Measurements from ENCODE around the gene HARS2.

DNA sequence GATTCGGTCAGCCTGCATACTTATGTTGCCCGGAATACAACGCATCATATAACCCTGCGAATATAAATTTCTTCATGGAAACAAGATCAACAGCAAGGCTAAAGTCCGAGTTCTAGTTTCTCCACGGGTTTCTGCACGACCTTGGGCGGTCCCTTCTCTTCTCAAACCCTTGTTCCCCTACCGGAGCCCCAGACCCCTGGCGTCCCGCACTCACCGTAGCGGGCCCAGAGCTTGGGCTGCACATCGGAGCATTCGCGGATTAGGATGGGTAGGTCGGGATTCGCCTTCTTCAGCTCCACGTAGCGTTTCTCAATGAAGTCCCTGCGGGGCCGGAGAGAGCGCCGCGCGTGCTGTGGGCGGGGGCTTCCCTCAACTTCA lies 44.2 kb upstream of the HARS2 start:
- no peak for TF ChIP-seq POLR2A (IDR thresholded peaks at IDR 0.05)
- TF ChIP-seq, protein P1, sequence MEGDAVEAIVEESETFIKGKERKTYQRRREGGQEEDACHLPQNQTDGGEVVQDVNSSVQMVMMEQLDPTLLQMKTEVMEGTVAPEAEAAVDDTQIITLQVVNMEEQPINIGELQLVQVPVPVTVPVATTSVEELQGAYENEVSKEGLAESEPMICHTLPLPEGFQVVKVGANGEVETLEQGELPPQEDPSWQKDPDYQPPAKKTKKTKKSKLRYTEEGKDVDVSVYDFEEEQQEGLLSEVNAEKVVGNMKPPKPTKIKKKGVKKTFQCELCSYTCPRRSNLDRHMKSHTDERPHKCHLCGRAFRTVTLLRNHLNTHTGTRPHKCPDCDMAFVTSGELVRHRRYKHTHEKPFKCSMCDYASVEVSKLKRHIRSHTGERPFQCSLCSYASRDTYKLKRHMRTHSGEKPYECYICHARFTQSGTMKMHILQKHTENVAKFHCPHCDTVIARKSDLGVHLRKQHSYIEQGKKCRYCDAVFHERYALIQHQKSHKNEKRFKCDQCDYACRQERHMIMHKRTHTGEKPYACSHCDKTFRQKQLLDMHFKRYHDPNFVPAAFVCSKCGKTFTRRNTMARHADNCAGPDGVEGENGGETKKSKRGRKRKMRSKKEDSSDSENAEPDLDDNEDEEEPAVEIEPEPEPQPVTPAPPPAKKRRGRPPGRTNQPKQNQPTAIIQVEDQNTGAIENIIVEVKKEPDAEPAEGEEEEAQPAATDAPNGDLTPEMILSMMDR (IDR thresholded peaks at IDR 0.05) = no peak
